K562 (cell line): ENCODE measurements around the gene NTRK1. TPM values are rescaled to one million over a fixed set of nuclear protein-coding genes. Genes with fewer than 3 reads are reported as not detected.
A peak's percentile ranks its signal among the peaks of the same experiment; 100 is the strongest.

Experiments
- BCOR ChIP-seq: fragments of 450-650 bp; IDR thresholded peaks from 2 replicates; pipeline ENCODE4 v1.6.1; 2016
- FUS ChIP-seq: fragments of 200-400 bp; formaldehyde crosslinking; optimal IDR thresholded peaks from 2 replicates; pipeline ENCODE3; 2017; ENCODE audit warnings: low read depth, low read length
- HSF4 ChIP-seq: fragments of 250-450 bp; sonication (Bioruptor Pico); IDR thresholded peaks from 2 replicates; pipeline ENCODE4 v2.1.2; 2022; ENCODE audit warnings: mild to moderate bottlenecking, moderate library complexity, borderline replicate concordance
- polyA plus RNA-seq, 8 experiments: library from polyadenylated mRNA; depleted of rRNA in 4 of 8; stranded (reverse) in 5 of 8; unstranded in 3 of 8; fragments of >200 nt; fragmentation: Nextera tagmentation in 2 of 8; fragmentation: Illumina TruSeq in 1 of 8; extraction: Ambion mirVana in 2 of 8; extraction: Trizol in 1 of 8; gene quantifications; 2 replicates each; pipeline versions ENCODE4 v1.2.1 to v1.2.3, GENCODE V29; 2011 to 2014; ENCODE audit warnings: inconsistent platforms in 1 of 8, missing spikeins in 1 of 8
- total RNA-seq, 7 experiments: library from RNA; depleted of rRNA in 6 of 7; stranded (reverse); fragments of >200 nt in 6 of 7; fragmentation: Illumina TruSeq in 2 of 7; extraction: Trizol in 2 of 7; gene quantifications; 2 replicates each; pipeline versions ENCODE4 v1.2.1 to v1.2.3, GENCODE V29; 2011 to 2021; ENCODE audit warnings: low replicate concordance in 1 of 7
- TF ChIP-seq, protein P1 (sequence below): IDR thresholded peaks from 2 replicates; pipeline ENCODE4 v1.6.1; 2014; ENCODE audit warnings: antibody characterized with exemption
- TF ChIP-seq, protein P2 (sequence below): fragments of 450-650 bp; IDR thresholded peaks from 2 replicates; pipeline ENCODE4 v1.6.1; 2016; ENCODE audit warnings: mild to moderate bottlenecking, moderate library complexity

Gene NTRK1
- total and polyA plus RNA-seq, 9 of the 15 experiments (the other 6 are each of a cell fraction or from before 2014, with no cell fraction given): 0.46 to 30.0 (median 7.9) TPM

DNA sequence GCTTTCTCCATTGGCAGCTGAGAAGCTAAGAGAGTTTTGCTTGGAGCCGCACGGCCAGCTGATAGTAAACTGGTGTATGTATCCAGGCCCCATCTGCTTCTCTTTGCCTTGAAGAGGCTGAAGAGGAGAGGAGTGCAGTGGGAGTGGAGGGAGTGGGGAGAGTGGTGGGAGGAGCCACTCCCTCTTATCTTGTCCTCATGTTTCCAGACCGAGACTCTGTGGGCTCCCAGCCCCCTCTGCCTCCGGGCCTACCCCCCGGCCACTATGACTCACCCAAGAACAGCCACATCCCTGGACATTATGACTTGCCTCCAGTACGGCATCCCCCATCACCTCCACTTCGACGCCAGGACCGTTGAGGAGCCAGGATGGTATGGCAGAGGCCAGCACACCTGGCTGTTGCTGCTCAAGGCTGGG, 53.8 kb downstream of the NTRK1 start (continued):
- TF ChIP-seq, protein P1, sequence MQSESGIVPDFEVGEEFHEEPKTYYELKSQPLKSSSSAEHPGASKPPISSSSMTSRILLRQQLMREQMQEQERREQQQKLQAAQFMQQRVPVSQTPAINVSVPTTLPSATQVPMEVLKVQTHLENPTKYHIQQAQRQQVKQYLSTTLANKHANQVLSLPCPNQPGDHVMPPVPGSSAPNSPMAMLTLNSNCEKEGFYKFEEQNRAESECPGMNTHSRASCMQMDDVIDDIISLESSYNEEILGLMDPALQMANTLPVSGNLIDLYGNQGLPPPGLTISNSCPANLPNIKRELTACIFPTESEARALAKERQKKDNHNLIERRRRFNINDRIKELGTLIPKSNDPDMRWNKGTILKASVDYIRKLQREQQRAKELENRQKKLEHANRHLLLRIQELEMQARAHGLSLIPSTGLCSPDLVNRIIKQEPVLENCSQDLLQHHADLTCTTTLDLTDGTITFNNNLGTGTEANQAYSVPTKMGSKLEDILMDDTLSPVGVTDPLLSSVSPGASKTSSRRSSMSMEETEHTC: no peak
- TF ChIP-seq, protein P2, sequence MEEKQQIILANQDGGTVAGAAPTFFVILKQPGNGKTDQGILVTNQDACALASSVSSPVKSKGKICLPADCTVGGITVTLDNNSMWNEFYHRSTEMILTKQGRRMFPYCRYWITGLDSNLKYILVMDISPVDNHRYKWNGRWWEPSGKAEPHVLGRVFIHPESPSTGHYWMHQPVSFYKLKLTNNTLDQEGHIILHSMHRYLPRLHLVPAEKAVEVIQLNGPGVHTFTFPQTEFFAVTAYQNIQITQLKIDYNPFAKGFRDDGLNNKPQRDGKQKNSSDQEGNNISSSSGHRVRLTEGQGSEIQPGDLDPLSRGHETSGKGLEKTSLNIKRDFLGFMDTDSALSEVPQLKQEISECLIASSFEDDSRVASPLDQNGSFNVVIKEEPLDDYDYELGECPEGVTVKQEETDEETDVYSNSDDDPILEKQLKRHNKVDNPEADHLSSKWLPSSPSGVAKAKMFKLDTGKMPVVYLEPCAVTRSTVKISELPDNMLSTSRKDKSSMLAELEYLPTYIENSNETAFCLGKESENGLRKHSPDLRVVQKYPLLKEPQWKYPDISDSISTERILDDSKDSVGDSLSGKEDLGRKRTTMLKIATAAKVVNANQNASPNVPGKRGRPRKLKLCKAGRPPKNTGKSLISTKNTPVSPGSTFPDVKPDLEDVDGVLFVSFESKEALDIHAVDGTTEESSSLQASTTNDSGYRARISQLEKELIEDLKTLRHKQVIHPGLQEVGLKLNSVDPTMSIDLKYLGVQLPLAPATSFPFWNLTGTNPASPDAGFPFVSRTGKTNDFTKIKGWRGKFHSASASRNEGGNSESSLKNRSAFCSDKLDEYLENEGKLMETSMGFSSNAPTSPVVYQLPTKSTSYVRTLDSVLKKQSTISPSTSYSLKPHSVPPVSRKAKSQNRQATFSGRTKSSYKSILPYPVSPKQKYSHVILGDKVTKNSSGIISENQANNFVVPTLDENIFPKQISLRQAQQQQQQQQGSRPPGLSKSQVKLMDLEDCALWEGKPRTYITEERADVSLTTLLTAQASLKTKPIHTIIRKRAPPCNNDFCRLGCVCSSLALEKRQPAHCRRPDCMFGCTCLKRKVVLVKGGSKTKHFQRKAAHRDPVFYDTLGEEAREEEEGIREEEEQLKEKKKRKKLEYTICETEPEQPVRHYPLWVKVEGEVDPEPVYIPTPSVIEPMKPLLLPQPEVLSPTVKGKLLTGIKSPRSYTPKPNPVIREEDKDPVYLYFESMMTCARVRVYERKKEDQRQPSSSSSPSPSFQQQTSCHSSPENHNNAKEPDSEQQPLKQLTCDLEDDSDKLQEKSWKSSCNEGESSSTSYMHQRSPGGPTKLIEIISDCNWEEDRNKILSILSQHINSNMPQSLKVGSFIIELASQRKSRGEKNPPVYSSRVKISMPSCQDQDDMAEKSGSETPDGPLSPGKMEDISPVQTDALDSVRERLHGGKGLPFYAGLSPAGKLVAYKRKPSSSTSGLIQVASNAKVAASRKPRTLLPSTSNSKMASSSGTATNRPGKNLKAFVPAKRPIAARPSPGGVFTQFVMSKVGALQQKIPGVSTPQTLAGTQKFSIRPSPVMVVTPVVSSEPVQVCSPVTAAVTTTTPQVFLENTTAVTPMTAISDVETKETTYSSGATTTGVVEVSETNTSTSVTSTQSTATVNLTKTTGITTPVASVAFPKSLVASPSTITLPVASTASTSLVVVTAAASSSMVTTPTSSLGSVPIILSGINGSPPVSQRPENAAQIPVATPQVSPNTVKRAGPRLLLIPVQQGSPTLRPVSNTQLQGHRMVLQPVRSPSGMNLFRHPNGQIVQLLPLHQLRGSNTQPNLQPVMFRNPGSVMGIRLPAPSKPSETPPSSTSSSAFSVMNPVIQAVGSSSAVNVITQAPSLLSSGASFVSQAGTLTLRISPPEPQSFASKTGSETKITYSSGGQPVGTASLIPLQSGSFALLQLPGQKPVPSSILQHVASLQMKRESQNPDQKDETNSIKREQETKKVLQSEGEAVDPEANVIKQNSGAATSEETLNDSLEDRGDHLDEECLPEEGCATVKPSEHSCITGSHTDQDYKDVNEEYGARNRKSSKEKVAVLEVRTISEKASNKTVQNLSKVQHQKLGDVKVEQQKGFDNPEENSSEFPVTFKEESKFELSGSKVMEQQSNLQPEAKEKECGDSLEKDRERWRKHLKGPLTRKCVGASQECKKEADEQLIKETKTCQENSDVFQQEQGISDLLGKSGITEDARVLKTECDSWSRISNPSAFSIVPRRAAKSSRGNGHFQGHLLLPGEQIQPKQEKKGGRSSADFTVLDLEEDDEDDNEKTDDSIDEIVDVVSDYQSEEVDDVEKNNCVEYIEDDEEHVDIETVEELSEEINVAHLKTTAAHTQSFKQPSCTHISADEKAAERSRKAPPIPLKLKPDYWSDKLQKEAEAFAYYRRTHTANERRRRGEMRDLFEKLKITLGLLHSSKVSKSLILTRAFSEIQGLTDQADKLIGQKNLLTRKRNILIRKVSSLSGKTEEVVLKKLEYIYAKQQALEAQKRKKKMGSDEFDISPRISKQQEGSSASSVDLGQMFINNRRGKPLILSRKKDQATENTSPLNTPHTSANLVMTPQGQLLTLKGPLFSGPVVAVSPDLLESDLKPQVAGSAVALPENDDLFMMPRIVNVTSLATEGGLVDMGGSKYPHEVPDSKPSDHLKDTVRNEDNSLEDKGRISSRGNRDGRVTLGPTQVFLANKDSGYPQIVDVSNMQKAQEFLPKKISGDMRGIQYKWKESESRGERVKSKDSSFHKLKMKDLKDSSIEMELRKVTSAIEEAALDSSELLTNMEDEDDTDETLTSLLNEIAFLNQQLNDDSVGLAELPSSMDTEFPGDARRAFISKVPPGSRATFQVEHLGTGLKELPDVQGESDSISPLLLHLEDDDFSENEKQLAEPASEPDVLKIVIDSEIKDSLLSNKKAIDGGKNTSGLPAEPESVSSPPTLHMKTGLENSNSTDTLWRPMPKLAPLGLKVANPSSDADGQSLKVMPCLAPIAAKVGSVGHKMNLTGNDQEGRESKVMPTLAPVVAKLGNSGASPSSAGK: peak; percentile 89
- TF ChIP-seq FUS: no peak
- TF ChIP-seq BCOR: peak; percentile 35; the same call in 1 of the 2 replicates
- no peak for TF ChIP-seq HSF4 (CRISPR knock-in tag)
